HG03103 (cell line): ENCODE measurements around the gene TXNDC11.

Source experiments
- ATAC-seq: cut with Tn5 transposase; IDR thresholded peaks from one replicate; pipeline ENCODE4 v1.9.1; 2021; ENCODE audit warnings: low read depth; ENCODE audit not compliant: unreplicated experiment

Gene TXNDC11

GRCh38 chr16:11725457-11725856 is 17.2 kb downstream of the TXNDC11 start:
- ATAC-seq = no peak

DNA sequence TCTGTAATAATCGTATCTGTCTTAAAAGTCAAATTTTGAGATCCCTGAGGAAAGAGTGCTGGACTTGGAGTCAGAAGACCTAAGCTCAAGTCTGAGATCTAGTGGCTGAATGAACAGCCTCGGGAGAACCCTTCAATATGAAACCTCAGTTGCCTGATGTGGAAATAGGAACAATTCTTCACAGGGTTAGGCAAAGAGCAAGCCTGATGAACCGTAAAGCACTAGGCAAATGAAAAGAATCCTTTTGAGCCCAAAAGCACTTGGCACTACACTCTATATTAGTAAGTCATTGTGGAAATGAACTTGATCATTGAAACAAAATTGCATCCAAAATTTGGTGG is 20.2 kb downstream of the TXNDC11 start:
- ATAC-seq = no peak

DNA sequence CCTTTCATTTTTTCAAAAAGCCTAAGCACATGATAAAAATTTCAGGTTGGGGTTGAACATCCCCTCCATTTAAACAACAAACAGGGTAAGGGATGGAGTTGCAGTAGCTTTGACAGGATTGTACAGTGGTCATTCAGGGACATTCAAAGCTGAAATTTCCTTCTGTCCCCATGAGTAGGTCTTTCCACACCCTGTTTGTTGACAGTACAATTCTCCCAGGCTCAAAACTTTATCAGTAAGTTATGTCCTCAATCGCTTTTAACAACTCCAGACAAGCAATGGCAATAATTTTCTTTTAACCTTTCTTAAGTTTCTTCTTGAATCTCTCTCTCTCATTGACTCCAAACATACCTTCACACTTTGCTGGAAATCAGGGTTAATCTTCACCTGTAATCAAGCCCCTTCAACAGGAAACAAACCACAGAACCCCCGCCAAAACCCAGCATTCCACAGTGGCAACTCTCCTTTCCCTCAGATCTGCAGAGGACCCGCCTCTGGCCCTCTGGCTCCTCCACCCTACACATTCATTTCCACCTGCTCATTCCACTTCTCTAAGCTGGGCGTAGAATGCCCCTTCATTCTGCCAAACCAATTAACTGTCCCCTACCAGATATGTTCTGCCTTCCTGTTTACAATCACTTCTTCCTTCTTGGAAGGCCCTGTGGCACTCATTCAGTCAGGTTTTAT is 20.7 kb downstream of the TXNDC11 start:
- ATAC-seq = no peak

- no peak for ATAC-seq
Observed at GRCh38 chr16:11719762-11720161, 22.9 kb downstream of the TXNDC11 start.

GRCh38 chr16:11719171-11719570 is 23.5 kb downstream of the TXNDC11 start:
- ATAC-seq = no peak

- ATAC-seq = no peak
Observed at GRCh38 chr16:11717811-11718210, 24.8 kb downstream of the TXNDC11 start.

- ATAC-seq = no peak
Observed at GRCh38 chr16:11716336-11716735, 26.3 kb downstream of the TXNDC11 start.

DNA sequence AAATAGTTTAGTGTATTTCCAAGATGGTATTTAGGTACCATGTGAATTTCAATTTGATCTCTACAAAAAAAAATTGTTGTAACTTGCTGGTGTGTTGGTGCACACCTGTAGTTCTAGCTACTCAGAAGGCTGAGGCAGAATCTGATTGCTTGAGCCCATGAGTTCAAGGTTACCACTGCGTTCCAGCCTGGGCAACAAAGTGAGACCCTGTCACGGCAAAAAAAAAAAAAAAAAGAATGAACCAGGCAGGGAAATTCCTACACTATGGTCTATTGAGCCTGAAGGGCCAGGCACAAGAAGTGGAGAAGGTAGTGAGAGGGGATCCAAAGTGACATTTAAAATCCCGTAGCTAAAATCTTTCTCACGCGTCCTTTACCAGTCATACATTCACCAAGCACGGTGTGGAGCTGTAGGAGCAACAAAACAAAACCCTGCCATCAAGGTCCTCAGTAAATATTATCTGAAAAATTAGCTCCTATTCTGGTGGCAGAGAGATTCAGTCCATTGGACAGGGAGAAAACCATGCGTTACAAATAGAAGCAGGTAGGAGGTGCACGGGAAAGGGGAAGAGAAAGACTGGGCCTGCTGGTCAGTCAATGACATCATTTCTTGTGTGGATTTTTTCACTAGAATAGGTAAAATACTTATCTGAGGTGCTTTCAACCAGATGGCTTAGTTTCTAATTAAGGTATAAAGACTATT is 27.3 kb downstream of the TXNDC11 start:
- no peak for ATAC-seq

DNA sequence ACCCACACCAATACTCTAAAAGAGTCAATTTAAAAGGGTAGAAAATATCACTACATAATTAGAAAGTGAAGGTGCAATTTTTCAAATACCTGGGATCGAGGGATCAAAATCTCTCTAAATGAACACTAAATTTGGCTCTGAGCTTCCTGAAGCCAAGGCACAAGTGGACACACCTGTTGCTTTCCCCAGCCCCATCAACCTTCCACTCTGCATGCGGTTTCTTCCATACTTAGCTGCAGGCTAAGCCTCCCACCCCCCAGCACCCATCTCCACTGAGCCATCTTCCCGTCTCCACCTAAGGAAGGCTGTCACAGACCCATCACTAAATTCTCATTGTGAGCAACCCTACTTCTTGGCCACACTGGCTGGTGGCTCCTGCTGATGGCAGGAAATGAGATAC is 30.5 kb downstream of the TXNDC11 start:
- no peak for ATAC-seq

DNA sequence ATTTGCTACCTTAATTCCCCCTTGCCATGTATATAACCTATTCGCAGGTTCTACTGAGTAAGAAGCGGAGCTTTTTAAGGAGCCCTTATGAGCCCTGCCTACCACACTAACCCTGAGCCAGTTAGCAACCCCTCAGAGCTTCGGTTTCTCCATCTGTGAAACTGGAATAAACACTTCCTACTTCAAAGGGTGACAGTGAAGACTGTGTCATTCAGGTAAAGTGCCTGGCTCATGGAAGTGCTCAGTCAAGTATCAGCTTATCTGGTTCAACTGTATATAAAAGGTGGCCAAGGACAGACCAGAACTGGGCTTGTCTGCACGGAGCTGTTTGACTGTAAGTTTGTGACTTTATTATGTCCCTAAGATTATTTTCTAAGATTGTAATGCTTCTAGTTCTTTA is 31.0 kb downstream of the TXNDC11 start:
- no peak for ATAC-seq

DNA sequence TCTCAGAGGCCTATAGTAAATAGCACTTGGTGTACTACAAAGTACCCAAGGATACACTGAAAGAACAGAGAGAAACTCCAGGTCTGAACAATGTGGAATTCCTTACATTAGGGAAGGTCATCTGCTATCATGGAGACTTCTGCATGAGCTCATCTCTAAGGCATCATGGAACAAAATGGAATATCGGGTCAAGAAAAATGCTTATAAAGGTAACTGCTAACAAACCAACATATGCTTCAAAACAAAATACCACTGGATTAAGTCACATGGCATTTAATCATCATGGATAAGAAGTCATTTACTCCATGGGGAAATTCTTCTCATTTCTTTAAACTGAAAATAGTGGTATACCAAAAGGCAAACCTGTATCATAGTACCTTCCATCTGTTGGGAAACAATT is 34.2 kb downstream of the TXNDC11 start:
- ATAC-seq = no peak

DNA sequence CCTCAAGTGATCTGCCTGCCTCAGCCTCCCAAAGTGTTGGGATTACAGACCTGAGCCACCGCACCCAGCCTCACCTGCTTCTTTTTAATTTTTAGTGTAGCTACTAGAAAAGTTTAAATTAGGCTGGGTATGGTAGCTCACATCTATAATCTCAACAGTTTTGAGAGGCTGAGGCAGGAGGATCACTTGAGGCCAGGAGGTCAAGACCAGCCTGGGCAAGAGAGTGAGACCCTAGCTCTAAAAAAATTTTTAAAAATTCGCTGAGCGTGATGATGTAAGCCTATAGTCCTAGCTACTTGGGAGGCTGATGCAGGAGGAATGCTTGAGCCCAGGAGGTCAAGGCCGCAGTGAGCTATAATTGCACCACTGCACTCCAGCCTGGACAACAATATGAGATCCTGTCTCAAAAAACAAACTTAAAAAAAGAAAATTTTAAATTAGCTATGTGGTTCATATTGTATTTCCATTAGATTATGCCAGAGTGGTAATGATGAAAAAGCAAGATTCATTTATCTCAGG is 34.9 kb downstream of the TXNDC11 start:
- no peak for ATAC-seq

- no peak for ATAC-seq
Observed at GRCh38 chr16:11706180-11706742, 36.4 kb downstream of the TXNDC11 start.

- no peak for ATAC-seq
Observed at GRCh38 chr16:11705311-11706025, 37.2 kb downstream of the TXNDC11 start.

DNA sequence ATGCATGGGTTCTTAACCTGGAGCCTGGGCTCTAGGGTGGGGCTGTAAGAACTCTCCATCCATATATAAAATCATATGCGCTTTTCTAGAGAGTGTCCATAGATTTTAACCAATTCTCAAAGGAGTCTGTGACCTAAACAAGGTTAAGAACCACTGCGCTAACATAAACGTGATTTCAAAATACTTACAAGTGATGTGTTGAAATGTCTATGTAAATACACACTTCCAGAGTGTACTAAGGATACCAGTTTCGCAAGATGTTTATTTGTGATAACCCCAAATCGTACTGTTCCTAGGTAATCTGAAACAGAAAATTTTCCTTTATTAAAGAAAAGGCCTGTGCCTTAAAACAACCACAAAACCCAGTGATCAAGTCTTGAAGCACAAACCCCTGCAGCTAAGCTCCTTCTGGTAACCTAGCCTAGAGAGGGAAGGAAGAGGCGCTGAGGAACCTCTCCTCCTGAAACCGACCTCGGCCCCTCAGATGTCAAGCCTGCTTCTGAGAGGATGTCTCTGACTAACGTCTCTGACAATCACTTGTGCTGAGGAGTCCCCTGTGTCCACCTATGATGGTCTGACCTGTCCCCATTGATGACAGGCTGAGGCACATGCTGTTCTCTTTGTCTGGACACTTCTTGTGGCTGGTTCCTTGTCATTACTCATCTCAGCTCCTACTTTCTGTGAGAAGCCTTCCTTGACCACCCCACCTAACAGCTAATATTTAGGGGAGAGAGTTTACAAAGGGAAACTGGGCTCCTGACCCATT is 42.2 kb downstream of the TXNDC11 start:
- no peak for ATAC-seq

DNA sequence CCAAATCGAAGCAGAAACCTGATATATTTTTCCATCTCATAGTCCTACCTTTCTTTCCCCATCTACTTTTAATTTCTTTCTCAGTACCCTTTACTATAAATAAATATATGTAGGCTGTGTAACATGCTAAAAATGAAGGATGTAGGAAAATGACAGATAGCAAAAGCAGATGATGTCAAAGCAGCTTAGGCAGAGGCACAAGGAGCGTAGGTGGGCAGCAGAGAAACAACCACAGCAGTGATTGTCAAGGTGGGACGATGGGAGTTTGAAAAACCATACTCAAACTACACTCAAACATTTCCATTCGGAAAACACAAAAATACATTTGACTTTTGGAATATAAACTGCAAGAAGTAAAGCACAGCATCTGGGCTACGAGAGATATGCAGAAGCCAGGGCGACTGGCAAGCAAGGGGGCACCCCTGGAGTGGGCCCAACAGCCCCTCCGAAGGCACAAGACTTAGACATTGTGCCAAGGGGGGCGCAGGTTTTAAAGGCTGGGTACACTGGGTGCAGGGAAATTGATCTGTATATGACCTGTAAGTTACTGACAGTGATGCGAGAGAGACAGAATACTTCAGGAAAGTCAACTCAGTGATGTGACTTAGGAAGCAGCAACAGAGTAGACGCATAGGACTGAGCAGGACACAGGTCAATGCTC is 43.3 kb downstream of the TXNDC11 start:
- no peak for ATAC-seq

GRCh38 chr16:11698271-11698689 is 44.4 kb downstream of the TXNDC11 start:
- no peak for ATAC-seq

GRCh38 chr16:11697319-11697718 is 45.3 kb downstream of the TXNDC11 start:
- no peak for ATAC-seq

DNA sequence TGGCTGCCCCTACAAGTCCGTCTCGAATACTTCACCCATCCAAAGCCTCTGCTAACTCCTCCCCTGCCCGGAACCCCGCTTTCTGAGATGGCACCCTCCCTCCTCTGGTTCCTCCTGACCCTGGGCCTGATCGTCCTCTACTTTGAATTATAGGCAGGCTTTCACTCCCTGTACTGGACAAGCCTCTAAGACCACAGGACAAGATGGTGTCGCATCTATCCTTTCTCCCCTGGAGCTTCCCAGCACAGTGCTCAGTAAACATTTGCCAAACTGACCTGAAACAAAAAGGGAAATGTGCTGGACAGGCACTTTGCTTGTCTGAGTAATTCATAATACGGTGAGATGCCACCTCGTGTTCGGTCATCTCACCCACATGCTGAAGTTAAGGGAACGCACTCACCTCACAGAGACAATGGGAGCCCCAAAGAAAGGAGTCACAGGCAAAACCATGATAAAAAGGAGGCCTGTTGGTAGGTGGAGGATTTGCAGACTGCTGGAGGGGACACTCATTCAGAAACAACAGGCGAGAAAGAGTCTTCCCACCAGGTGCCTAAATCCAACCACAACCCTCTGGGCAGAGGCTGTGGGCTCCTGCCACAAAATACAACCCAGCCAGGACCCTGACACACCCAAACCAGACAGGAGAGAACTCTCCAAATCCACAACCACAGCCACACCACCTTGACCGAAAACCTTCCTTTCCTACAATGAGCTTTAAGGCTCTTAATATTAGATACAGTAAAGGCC is 46.2 kb downstream of the TXNDC11 start:
- no peak for ATAC-seq
